Stimulated activated CD8-positive, alpha-beta memory T cell treated with anti-CD3 and anti-CD28 coated beads, Interleukin-4, amount 100 ng/mL, for 48 hours (primary cell): ENCODE results near the gene EIF2A.
"Not testable (repeated sequence)": the region's sequence is repeated elsewhere in the genome, so short reads cannot be mapped to it uniquely, and the experiment has no call there.

Source experiments
- DNase-seq: peaks from one replicate; pipeline ENCODE4 v3.0.0-alpha.2; 2020

EIF2A gene

DNA sequence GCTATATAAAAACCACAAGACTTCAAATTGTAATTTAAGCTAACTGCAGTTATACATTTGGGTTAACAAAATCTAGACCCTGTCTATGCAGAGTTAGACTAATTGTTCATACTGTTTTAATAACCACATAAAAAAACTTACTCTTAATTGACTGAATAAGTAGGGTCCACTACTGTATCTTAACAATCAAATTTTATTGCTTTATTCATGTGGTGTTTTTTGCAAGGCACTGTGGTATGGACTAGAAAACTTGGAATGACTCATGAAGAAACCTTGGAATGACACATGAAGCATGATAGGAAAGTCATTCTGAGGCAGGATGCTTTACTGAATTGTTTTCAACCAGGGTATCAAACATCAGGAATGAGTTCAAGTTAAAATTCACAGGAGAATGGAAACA is 2.5 kb upstream of the EIF2A start:
- DNase-seq = no peak

DNA sequence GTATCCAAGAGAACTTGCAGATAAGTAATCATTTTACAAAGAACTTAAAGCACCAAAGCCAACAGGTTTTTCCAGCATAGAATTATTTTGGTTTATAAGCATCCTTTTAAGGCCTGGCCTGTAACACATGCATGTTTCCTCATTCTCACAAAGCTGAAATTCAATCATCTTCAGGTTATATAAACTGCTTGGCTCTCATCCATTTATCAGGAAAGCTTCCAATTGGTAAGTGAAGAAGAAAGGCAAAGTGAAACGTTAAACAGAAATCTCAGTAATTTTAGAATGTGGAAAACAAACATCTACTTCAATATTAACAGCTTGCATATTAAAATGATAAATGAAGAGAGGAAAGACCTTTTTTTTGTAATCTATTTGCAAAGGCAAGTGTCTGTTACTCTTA is 1.9 kb upstream of the EIF2A start:
- DNase-seq = no peak

DNA sequence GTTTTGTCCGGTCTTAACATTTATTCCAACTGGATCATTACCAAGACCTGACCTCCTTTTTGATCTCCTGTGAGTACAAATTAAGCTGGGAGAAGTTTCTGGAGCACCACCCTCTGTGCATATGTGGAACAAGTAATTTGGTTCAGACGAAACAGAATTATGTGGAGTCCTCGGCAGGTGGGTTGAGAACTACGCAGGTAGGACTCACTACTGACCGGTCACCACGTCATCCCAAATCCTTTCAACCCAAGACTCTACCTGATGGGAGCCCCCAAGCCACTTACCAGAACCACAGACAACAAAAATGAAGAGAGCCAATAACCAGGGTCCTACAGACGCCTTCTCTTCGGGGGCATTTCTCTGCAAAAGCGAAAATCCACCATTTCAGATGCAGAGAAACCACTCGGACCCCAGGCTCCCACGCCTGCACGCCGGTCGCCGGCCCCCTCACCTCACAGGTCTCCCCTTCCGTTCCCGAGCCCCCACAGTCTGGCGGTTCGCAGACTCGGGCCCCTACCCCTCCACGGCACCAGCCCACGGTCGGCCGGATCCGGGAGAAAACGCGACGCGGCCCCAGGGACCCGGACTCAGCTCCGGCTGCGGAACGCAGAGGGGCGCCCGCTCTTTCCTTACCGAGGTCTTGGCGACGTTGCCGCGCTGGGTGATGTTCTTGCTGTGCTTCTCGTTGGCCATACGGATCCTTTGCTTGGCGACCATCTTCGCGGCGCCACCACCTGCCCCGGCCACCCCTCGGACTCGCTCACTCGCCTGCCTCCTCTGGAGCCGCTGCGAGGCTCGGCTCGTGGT is 965 bp upstream of the EIF2A start:
- DNase-seq = peak; percentile 59

DNA sequence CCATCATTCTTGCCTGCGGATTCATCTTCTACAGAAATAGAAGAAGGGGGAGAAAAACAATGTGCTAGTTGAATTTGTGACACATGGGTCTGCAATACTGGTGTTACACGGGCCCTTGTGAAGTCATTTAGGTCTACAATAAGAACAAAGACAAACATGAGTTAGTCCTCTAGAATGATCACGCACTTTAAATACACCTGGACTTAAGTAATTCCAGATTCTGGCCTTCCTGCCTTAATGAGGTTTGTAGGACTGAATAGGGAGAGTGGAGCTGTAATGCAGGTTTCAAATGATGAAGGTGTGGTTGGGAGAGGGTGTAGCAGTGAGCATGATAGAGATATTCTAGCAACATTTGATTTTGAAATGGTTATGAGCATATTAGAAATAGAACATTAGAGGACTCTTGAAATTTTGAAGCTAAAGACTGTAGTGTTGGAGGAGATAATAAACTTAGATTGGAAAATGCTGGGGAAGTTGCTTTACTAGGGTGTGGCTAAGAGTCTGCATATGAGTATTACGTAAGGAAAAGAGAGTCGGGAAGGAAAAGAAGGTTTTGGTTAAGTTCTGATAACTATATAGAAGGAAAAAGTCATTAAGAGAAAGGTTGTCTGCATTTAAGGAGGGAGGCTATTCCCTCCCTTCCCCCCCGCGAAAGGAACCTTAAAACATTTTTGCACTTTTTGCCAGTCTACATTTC is 606 bp downstream of the EIF2A start:
- no peak for DNase-seq

DNA sequence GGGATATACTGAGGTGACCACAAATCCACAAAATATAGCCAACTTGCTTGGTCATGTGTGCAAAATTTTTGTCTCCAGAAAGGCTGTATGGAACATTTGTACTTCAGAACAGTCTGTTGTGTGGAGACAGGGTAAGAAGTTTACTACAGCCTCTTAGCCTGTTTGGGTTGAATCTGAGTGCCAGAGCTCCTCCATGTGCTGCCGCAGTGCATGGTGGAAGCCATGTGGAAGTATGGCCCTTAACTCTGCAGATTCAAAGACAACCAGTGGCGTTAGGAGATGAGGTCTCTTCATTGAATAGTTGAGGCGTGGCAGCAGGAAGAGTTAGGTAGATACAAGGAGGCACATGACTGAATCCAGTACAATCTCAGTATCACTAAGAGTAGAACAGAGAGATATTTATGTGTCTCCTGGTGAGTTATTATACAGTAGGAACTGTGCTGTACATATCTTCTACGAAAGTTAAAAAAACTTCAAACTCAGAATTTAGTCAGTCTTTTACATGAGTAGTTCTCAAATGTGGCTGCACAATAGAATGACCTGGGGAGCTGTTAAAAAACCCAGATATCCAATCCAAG is 9.4 kb downstream of the EIF2A start:
- DNase-seq = no peak

DNA sequence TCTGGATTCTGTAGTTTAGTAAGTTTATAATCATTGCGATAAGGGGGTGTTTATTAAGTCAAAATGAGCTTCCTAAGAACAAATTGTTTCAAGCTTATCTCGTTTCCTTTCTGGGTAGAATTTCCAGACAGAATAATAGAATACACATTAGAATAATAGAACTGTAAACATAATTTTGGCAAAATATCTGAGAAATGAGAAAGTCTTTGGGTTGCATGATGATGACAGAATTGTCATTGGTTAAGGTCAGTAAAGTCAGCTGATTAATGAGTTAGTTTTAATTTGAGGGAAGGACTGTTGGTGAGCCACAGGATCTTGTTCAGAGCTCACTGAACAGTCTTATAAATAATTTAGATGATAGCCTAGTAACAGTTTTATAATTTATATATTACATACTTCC is 10.2 kb downstream of the EIF2A start:
- no peak for DNase-seq

DNA sequence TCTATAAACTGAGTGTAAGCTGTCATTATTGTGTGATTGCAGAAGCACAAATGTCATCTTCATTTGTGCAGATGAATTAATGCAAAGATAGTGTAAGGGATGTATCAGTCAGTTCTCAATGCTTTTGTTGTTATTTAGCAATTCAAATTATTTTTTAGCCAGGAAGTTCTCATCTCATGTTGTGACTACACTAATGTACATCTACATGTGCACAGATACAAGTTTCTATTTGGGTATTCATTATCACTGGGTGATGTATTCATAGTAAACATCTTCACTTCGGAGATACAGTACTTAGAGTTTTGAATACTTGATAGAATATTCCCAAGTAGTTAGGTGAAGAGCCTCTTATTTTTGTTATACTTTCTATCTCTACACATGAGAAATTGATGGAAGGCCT is 11.1 kb downstream of the EIF2A start:
- DNase-seq = no peak

DNA sequence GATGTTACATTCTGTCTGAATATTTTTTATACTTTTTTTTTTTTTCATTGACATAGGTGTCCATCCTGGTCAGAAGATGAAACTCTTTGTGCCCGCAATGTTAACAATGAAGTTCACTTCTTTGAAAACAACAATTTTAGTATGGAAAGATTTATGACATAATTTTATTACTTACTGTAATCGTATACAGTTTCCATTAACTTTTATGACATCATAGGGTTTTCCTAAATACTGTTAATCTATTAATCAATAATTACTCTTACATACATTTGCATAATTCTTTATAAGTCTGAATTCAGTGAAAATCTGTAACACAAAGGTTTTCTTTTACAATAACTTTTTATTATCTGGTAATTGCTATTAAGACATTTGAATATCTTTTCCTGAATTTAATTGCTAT is 17.7 kb downstream of the EIF2A start:
- no peak for DNase-seq

DNA sequence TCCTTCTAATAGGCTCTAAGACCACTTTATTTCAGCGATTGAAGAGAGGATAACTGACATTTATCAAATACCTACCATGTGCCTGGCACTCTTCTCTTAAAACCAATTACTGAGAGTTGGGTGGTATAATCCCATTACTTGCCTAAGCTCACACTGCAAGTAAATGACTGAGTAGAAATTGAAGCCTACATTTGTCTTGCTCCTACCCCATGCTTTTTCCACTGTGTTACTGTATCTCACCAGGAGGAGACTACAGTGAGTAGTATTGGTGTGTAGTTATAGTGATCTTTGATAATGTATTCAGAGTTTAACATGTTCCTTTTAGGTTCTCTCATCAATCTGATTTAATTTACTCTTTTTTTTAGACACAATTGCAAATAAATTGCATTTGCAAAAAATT is 20.7 kb downstream of the EIF2A start:
- no peak for DNase-seq

DNA sequence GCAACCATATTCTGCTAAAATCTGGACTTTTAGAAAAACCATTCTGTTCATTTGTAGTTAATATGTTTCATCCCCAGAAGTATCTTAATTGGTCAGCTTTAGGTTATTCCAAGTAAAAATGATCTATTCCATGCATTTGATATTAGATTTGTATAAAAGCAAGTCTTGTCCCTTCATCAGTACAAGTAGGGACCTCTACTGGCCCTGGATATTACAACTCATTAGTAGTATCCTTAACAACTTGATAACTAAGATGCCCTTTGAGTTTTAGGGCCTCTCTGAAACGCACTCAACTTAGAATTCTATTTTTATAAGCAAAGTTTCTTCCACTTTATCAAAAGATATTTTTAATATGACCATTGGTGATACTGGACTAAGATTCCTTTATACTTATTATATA is 31.3 kb downstream of the EIF2A start:
- no peak for DNase-seq

DNA sequence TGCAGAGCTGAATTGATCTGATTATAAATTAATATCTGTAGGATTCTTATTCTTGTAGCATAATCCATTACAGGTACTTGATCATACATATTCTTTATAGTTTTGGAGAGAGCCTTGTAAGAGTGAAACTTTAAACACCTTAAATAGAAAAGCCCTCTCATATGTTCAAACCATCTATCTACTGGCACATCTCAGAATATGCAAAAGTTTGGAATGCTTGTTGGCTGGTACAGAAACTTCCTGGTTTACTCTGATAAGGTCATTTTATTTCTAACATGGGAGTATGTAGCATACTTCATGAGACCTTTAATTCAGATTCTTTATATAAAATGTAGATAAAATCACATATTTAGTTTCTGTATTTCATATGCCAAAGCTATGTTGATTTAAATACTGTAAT is 34.6 kb downstream of the EIF2A start:
- DNase-seq = no peak

DNA sequence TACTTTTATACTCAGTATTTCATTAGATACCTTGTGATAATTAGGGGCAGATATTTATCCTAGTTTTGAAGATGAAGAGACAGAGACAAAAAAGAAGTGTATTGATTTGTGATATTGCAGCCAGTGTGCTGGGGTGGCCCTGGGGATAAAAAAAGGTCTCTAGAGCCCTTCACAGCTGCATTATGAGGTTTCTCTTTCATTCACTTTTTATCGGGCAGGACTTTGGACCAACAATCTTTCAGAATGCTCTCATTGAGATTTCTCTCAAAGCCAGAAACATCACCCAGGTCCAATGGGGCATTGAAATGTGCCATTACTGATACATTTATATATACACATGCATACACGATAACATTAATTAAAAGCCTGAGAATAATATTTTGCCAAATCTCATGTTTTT is 36.0 kb downstream of the EIF2A start:
- DNase-seq = no peak

DNA sequence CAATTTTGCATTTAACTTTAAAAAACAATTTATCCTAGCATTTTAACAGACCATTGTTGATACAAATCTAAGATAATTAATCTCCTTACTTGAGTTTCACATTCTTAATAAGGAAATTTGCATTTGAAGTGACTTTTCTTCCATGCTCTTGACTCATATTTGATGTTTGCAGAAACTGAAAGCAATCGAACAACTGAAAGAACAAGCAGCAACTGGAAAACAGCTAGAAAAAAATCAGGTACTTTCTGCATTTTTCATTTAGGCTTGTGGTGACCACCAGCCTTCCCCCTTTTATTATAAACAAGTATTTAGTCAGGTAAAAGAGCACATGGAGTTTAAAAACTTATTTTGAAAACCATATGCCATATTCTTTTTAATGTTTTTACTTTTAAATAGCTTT is 36.4 kb downstream of the EIF2A start:
- DNase-seq = no peak

DNA sequence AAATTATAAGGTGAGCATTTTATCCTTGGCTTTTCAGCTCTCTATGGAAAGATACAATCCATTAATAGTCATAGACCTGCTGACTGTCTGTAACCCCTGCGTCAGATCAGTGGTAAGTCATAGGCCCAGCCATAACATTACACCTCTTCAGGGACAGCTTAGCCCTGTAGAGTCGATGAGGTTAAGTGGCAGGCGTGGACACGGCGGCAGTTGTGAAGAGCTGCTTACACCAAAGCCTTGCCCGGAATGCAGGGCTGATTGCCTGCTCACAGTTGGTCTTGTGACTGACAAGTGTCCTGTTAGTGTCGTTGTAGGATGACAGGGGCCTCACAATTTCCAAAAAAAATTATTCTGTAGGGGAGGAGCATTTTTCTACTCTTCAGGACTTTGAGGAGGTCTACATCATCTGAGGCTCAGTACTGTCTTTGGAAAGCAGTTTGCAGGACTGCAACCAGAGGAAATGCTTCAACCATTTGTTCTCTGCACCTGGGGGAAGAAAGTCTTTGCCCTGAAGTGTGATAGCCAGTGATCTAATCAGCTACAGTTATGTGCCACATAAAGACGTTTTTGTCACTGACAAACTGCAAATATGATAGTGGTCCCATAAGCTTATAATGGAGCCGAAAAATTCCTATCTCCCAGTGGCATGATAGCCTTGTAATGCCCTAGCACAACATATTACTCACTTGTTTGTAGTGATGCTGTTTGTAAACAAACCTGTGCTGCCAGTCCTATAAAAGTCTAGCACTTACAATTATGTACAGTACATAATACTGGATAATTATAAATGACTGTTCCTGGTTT is 41.6 kb downstream of the EIF2A start:
- DNase-seq = no peak

DNA sequence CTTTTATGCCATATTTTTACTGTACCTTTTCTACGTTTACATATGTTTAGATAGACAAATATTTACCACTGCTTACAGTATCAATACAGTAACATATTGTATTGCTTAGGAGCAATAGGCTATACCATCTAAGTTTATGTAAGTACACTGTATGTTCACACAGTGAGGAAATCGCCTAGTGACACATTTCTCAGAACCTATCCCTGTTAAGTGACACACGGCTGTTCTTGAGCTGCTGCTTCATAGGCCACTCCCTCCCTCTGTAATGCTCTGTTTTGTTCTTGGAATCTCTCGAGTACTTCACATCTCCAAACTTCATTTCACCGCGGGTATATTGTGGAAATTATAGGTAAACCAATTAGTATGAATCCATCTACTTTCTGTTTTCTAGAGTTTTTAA is 43.2 kb downstream of the EIF2A start:
- DNase-seq = no peak

DNA sequence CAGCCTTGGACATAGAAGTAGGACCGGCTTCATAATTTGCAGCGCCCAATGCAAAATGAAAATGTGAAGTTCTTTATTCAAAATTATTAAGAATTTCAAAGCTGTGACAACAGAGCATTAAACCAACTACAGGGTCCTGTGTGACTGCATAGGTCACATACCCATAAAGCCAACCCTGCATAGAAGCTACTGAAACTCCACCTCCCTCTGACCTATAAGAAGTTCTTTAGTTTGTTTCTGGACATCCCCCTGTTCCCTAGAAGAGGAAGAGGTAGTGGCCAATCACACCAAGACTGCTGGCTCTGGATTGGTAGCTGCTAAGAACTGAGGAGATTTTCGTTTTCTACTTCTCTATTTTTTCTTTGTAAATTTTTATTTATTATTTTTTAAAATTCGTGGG is 47.6 kb downstream of the EIF2A start:
- no peak for DNase-seq

DNA sequence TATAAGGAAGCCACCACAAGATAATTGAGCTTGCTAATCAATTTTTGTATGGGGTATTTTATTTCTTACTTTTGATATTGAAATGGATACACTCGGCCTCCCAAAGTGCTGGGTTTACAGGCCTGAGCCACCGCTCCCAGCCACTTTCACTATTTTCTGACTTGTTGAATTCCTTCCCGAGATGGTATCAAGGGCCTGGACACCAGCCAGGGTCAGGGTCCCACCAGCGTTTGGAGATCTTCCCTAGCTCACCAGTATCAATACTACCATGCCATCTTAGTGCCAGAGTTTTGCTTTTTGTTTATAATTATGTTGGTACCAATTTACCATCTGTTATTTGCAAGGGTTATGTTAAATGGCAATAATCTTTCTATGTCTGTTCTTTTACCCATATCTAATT is 51.1 kb downstream of the EIF2A start:
- no peak for DNase-seq

DNA sequence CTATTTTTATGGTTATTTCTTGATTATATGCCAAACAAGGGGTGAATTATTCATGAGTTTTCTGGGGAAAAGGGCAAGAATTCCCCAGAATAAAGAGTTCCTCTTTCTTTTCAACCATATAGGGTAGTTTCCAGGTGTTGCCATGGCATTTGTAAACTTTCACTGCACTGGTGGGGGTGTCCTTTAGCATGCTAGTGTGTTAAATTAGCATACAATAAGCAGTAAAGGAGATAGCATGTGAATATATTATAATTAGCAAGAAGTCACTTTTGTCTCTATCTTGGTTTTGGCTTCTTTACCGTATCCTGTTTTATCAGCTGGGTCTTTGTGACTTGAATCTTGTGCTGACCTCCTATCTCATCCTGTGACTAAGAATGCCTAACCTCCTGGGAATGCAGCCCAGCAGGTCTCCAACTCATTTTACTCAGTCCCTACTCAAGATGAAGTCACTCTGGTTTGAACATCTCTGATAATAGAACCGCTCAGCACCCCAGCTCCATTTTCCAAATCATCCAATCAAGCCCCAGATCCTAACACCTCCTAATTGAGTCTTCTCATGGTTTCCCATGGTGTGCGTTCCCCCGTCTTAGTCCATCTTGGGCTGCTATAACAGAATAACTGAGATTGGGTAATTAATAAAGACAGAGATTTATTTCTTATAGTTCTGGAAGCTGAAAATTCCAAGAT is 53.2 kb downstream of the EIF2A start:
- DNase-seq = no peak

DNA sequence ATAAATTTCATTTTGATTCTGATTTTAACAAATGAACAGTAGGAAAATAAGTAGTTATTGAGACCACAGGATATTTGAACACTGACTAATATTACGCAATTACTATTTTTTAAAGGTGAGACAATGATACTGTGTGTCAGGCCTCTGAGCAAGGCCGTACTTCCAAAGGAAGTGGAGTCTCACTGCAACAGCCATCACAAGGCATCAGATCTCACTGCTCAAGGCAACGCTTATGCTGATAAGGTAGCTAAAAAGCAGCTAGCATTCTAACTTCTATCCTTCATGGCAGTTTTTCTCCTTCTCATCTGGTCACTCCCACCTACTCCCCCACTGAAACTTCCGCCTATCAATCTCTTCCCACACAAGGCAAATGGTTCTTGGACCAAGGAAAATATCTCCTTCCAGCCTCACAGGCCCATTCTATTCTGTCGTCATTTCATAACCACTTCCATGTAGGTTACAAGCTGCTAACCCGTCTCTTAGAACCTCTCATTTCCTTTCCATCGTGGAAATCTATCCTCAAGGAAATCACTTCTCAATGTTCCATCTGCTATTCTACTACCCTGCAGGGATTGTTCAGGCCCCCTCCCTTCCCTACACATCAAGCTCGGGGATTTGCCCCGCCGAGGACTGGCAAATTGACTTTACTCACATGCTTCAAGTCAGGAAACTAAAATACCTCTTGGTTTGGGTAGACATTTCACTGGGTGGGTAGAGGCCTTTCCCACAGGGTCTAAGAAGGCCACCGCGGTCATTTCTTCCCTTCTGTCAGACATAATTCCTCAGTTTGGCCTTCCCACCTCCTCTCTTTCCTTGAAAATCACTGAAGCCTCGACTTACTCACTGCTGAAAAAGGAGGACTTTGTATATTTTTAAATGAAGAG is 54.3 kb downstream of the EIF2A start:
- DNase-seq = not testable (repeated sequence)

DNA sequence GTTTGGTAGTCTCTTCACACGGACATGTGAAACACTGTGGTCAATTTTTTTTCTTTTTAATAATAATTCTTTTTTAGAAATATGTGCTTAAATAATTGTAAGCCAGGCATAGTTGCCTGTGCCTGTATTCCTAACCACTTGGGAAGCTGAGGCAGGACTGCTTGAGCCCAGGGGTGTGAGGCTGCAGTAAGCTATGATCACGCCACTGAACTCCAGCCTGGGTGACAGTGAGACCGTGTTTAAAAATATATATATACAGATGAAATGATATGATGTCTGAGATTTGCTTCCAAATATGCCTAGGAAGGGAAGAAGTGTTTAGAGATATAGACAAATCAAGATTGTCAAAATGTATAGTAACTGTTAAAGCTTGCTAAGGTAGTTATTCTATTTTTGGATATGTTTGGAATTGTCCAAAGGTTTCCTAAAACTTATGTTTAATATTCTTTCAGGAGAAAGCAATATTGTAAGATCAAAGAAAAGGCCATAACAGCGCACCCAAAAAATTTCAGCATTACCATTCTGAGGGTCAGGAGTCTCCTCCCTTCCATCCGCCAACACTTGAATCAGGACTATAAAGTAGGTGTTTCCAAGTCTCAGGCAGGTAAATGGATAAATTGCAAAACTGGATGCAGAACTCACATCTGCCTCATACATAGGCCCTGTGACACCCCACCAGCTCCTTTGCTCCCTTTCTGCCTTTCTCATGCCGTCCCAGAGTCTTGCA is 56.0 kb downstream of the EIF2A start:
- no peak for DNase-seq
